Neural cell (in vitro differentiated cells): ENCODE data around the gene LGR4.

Experiments used
- CTCF ChIP-seq: fragments of 450-650 bp; IDR thresholded peaks from 2 replicates; pipeline ENCODE4 v1.5.1; 2014; ENCODE audit warnings: antibody characterized with exemption, mild to moderate bottlenecking, moderate library complexity; ENCODE audit not compliant: poor library complexity, severe bottlenecking
- EP300 ChIP-seq: fragments of 450-650 bp; conservative IDR thresholded peaks from 2 replicates; pipeline ENCODE4 v1.6.1; 2014; ENCODE audit warnings: antibody characterized with exemption, mild to moderate bottlenecking, moderate library complexity; ENCODE audit not compliant: poor library complexity, severe bottlenecking
- EZH2 ChIP-seq: fragments of 200-600, 300-800 bp; shearing (Covaris generic), sonication (generic); IDR thresholded peaks from 2 replicates; pipeline ENCODE4 v1.6.1; 2014; ENCODE audit warnings: antibody characterized with exemption, low read length, borderline replicate concordance, mild to moderate bottlenecking; ENCODE audit not compliant: insufficient read depth, poor library complexity, severe bottlenecking
- MXI1 ChIP-seq: fragments of 450-650 bp; conservative IDR thresholded peaks from 2 replicates; pipeline ENCODE4 v1.6.1; 2014; ENCODE audit warnings: antibody characterized with exemption, mild to moderate bottlenecking; ENCODE audit not compliant: poor library complexity, severe bottlenecking
- POLR2AphosphoS5 ChIP-seq: IDR thresholded peaks from 2 replicates; pipeline ENCODE4 v1.6.1; 2012
- RAD21 ChIP-seq: fragments of 450-650 bp; conservative IDR thresholded peaks from 2 replicates; pipeline ENCODE4 v1.6.1; 2014; ENCODE audit warnings: antibody characterized with exemption, mild to moderate bottlenecking, moderate library complexity
- SMC3 ChIP-seq: fragments of 450-650 bp; conservative IDR thresholded peaks from 2 replicates; pipeline ENCODE4 v1.6.1; 2014; ENCODE audit warnings: antibody characterized with exemption, mild to moderate bottlenecking, moderate library complexity; ENCODE audit not compliant: poor library complexity
- TAF1 ChIP-seq: IDR thresholded peaks from 2 replicates; pipeline ENCODE4 v1.6.1; 2012; ENCODE audit warnings: low read depth
- TF ChIP-seq, protein P1 (sequence below): IDR thresholded peaks from 2 replicates; pipeline ENCODE4 v1.6.1; 2012; ENCODE audit warnings: borderline replicate concordance

DNA sequence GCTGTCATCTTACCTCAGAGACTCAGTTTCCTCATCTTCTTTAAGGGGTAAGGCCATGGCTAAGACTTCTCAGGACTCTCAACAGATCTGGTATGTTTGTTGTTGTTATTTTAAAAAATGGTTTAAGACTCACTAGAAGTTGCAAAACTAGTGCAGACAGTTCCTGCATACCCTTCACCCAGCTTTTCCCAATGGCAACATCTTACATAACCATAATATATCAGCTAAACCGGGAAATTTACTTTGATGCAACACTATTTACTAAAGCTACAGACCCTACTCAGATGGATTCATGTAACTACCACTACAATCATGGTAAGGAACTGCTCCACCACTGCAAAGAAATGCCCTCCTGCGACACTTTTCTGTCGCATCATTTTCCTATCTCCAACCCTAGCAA is 20.4 kb downstream of the LGR4 start:
- TF ChIP-seq CTCF, result no peak
- no peak for TF ChIP-seq POLR2AphosphoS5
- no peak for TF ChIP-seq EP300
- no peak for TF ChIP-seq SMC3
- TF ChIP-seq EZH2, result no peak
- TF ChIP-seq RAD21, result no peak
- TF ChIP-seq TAF1, result no peak
- TF ChIP-seq, protein P1, sequence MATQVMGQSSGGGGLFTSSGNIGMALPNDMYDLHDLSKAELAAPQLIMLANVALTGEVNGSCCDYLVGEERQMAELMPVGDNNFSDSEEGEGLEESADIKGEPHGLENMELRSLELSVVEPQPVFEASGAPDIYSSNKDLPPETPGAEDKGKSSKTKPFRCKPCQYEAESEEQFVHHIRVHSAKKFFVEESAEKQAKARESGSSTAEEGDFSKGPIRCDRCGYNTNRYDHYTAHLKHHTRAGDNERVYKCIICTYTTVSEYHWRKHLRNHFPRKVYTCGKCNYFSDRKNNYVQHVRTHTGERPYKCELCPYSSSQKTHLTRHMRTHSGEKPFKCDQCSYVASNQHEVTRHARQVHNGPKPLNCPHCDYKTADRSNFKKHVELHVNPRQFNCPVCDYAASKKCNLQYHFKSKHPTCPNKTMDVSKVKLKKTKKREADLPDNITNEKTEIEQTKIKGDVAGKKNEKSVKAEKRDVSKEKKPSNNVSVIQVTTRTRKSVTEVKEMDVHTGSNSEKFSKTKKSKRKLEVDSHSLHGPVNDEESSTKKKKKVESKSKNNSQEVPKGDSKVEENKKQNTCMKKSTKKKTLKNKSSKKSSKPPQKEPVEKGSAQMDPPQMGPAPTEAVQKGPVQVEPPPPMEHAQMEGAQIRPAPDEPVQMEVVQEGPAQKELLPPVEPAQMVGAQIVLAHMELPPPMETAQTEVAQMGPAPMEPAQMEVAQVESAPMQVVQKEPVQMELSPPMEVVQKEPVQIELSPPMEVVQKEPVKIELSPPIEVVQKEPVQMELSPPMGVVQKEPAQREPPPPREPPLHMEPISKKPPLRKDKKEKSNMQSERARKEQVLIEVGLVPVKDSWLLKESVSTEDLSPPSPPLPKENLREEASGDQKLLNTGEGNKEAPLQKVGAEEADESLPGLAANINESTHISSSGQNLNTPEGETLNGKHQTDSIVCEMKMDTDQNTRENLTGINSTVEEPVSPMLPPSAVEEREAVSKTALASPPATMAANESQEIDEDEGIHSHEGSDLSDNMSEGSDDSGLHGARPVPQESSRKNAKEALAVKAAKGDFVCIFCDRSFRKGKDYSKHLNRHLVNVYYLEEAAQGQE, result no peak
- TF ChIP-seq MXI1, result no peak
